K562 (cell line): ENCODE data around the gene C2orf42. TPM values are rescaled to one million over a fixed set of nuclear protein-coding genes. Genes with fewer than 3 reads are reported as not detected.

ENCODE experiments used
- ARID2 ChIP-seq: fragments of 450-650 bp; IDR thresholded peaks from 2 replicates; pipeline ENCODE4 v1.6.1; 2017; ENCODE audit warnings: antibody characterized with exemption, mild to moderate bottlenecking
- BCLAF1 ChIP-seq, 2 experiments: fragments of 450-650 bp in 1 of 2; IDR thresholded peaks; 2 replicates each; pipeline ENCODE4 v1.6.1; 2011 to 2017; ENCODE audit warnings: low read depth in 2 of 2, antibody characterized with exemption in 1 of 2, borderline replicate concordance in 1 of 2, low read length in 1 of 2, mild to moderate bottlenecking in 1 of 2, mixed read lengths in 1 of 2; ENCODE audit not compliant: control insufficient read depth in 1 of 2
- ETV1 ChIP-seq: fragments of 450-650 bp; conservative IDR thresholded peaks from 2 replicates; pipeline ENCODE4 v1.6.1; 2016; ENCODE audit warnings: missing genetic modification characterization, control low read depth, low read depth, missing compliant biosample characterization
- FOS ChIP-seq: IDR thresholded peaks from 3 replicates; pipeline ENCODE4 v1.6.1; 2011; ENCODE audit not compliant: insufficient read length; ENCODE audit errors: extremely low read depth
- HDAC3 ChIP-seq: fragments of 450-650 bp; IDR thresholded peaks from 2 replicates; pipeline ENCODE4 v1.6.1; 2018; ENCODE audit warnings: borderline replicate concordance, mild to moderate bottlenecking, moderate library complexity; ENCODE audit not compliant: partially characterized antibody
- HNRNPK ChIP-seq: fragments of 200-400 bp; formaldehyde crosslinking; IDR thresholded peaks from one replicate; pipeline ENCODE4 v1.6.1; 2018; ENCODE audit warnings: mild to moderate bottlenecking, low read depth, low read length; ENCODE audit not compliant: poor library complexity, severe bottlenecking
- IRF9 ChIP-seq: fragments of 450-650 bp; IDR thresholded peaks from 2 replicates; pipeline ENCODE4 v1.6.1; 2016; ENCODE audit warnings: missing biosample characterization, missing genetic modification characterization
- MAFF ChIP-seq: IDR thresholded peaks from 2 replicates; pipeline ENCODE4 v1.6.1; 2012; ENCODE audit warnings: low read length, improper control_type of control experiment
- MCM7 ChIP-seq, 2 experiments: fragments of 450-650 bp; IDR thresholded peaks; 2 replicates each; pipeline ENCODE4 v1.6.1; 2016 to 2018
- NCOA2 ChIP-seq, 2 experiments: fragments of 450-650 bp; IDR thresholded peaks; 2 replicates each; pipeline ENCODE4 v1.6.1; 2018; ENCODE audit warnings: mild to moderate bottlenecking in 2 of 2, moderate library complexity in 1 of 2; ENCODE audit not compliant: partially characterized antibody in 2 of 2
- NFXL1 ChIP-seq: fragments of 450-650 bp; formaldehyde crosslinking; IDR thresholded peaks from 2 replicates; pipeline ENCODE4 v1.4.0; 2021; ENCODE audit warnings: mild to moderate bottlenecking
- NR2C1 ChIP-seq, 2 experiments: fragments of 450-650 bp; IDR thresholded peaks; 2 replicates each; pipeline ENCODE4 v1.6.1; 2017; ENCODE audit warnings: mild to moderate bottlenecking in 2 of 2, antibody characterized with exemption in 1 of 2, inconsistent platforms in 1 of 2, missing compliant biosample characterization in 1 of 2, missing genetic modification characterization in 1 of 2
- NUFIP1 ChIP-seq: fragments of 450-650 bp; IDR thresholded peaks from 2 replicates; pipeline ENCODE4 v1.6.1; 2018; ENCODE audit not compliant: partially characterized antibody
- PCBP1 ChIP-seq: fragments of 200-400 bp; formaldehyde crosslinking; IDR thresholded peaks from 2 replicates; pipeline ENCODE4 v1.6.1; 2018; ENCODE audit warnings: mild to moderate bottlenecking, low read depth, low read length; ENCODE audit not compliant: poor library complexity, severe bottlenecking
- PRMT5 ChIP-seq: sonication (generic); formaldehyde crosslinking; IDR thresholded peaks from 2 replicates; pipeline ENCODE4 v1.5.0; 2020; ENCODE audit warnings: missing genetic modification reagents
- SRSF3 ChIP-seq: fragments of 200-400 bp; formaldehyde crosslinking; IDR thresholded peaks from 2 replicates; pipeline ENCODE4 v1.6.1; 2016; ENCODE audit warnings: mild to moderate bottlenecking, low read length, moderate library complexity; ENCODE audit not compliant: insufficient read depth
- ZNF551 ChIP-seq: fragments of 250-450 bp; sonication (Bioruptor Pico); IDR thresholded peaks from 2 replicates; pipeline ENCODE4 v1.5.0; 2021; ENCODE audit warnings: mild to moderate bottlenecking, moderate library complexity
- polyA plus RNA-seq, 8 experiments: library from polyadenylated mRNA; depleted of rRNA in 4 of 8; stranded (reverse) in 5 of 8; unstranded in 3 of 8; fragments of >200 nt; fragmentation: Nextera tagmentation in 2 of 8; fragmentation: Illumina TruSeq in 1 of 8; extraction: Ambion mirVana in 2 of 8; extraction: Trizol in 1 of 8; gene quantifications; 2 replicates each; pipeline versions ENCODE4 v1.2.1 to v1.2.3, GENCODE V29; 2011 to 2014; ENCODE audit warnings: inconsistent platforms in 1 of 8, missing spikeins in 1 of 8
- total RNA-seq, 7 experiments: library from RNA; depleted of rRNA in 6 of 7; stranded (reverse); fragments of >200 nt in 6 of 7; fragmentation: Illumina TruSeq in 2 of 7; extraction: Trizol in 2 of 7; gene quantifications; 2 replicates each; pipeline versions ENCODE4 v1.2.1 to v1.2.3, GENCODE V29; 2011 to 2021; ENCODE audit warnings: low replicate concordance in 1 of 7
- TF ChIP-seq, protein P1 (sequence below): fragments of 250-450 bp; sonication (Bioruptor Pico); IDR thresholded peaks from 2 replicates; pipeline ENCODE4 v1.4.0; 2020

C2orf42 gene
- total and polyA plus RNA-seq, 9 of the 15 experiments (the other 6 are each of a cell fraction or from before 2014, with no cell fraction given) = 4.6 to 10.9 (median 7.5) TPM

GRCh38 chr2:70141212-70141901, 49.5 kb downstream of the C2orf42 start (continued):
- TF ChIP-seq, protein P1, sequence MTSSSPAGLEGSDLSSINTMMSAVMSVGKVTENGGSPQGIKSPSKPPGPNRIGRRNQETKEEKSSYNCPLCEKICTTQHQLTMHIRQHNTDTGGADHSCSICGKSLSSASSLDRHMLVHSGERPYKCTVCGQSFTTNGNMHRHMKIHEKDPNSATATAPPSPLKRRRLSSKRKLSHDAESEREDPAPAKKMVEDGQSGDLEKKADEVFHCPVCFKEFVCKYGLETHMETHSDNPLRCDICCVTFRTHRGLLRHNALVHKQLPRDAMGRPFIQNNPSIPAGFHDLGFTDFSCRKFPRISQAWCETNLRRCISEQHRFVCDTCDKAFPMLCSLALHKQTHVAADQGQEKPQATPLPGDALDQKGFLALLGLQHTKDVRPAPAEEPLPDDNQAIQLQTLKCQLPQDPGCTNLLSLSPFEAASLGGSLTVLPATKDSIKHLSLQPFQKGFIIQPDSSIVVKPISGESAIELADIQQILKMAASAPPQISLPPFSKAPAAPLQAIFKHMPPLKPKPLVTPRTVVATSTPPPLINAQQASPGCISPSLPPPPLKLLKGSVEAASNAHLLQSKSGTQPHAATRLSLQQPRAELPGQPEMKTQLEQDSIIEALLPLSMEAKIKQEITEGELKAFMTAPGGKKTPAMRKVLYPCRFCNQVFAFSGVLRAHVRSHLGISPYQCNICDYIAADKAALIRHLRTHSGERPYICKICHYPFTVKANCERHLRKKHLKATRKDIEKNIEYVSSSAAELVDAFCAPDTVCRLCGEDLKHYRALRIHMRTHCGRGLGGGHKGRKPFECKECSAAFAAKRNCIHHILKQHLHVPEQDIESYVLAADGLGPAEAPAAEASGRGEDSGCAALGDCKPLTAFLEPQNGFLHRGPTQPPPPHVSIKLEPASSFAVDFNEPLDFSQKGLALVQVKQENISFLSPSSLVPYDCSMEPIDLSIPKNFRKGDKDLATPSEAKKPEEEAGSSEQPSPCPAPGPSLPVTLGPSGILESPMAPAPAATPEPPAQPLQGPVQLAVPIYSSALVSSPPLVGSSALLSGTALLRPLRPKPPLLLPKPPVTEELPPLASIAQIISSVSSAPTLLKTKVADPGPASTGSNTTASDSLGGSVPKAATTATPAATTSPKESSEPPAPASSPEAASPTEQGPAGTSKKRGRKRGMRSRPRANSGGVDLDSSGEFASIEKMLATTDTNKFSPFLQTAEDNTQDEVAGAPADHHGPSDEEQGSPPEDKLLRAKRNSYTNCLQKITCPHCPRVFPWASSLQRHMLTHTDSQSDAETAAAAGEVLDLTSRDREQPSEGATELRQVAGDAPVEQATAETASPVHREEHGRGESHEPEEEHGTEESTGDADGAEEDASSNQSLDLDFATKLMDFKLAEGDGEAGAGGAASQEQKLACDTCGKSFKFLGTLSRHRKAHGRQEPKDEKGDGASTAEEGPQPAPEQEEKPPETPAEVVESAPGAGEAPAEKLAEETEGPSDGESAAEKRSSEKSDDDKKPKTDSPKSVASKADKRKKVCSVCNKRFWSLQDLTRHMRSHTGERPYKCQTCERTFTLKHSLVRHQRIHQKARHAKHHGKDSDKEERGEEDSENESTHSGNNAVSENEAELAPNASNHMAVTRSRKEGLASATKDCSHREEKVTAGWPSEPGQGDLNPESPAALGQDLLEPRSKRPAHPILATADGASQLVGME (CRISPR knock-in tag) = no peak
- TF ChIP-seq MCM7 (IDR thresholded peaks at IDR 0.05) (no peak), NFXL1 (CRISPR knock-in tag) (peak; percentile 31; the same call in 1 of the 2 replicates), ARID2 (no peak), ETV1 (tag) (0 out of 2 replicates have a peak, but pooled peaks have one; percentile 27), FOS (no peak), NCOA2 (IDR thresholded peaks at IDR 0.05; ENCODE audit: partially characterized antibody in 2 of 2) (no peak), BCLAF1 (IDR thresholded peaks at IDR 0.05; ENCODE audit: borderline replicate concordance in 1 of 2, control insufficient read depth in 1 of 2, low read depth in 2 of 2, low read length in 1 of 2) (no peak), PRMT5 (CRISPR knock-in tag) (no peak), HDAC3 (no peak), PCBP1 (no peak), HNRNPK (no peak), NR2C1 (IDR thresholded peaks at IDR 0.05) (no peak), NR2C1 (tag; IDR thresholded peaks at IDR 0.05) (peak; percentile 19; the same call in 1 of the 2 replicates), NUFIP1 (no peak), SRSF3 (no peak), MAFF (no peak), IRF9 (tag) (0 out of 2 replicates have a peak, but pooled peaks have one; percentile 9), ZNF551 (no peak)
